Endothelial cell of umbilical vein (primary cell): Measurements from ENCODE around the gene FGF12. TPM values are rescaled to one million over a fixed set of nuclear protein-coding genes. Genes with fewer than 3 reads are reported as not detected.

Source experiments
- BruUV-seq: library from RNA; stranded (reverse); fragments of 400-500 nt; replicated peaks from 2 replicates; lab custom pipeline; 2021; lab: Mats Ljungman, UMichigan
- CTCF ChIA-PET: fragments of 300-600, 350-600 bp; sonication (Branson Sonifier 250); formaldehyde crosslinking; loops from one replicate; lab custom pipeline; 2021; ENCODE audit warnings: antibody characterized with exemption, inconsistent platforms; lab: Charles Lee
- POLR2A ChIA-PET: fragments of 300-600, 350-600 bp; sonication (Branson Sonifier 250); formaldehyde crosslinking; loops from one replicate; lab custom pipeline; 2021; ENCODE audit warnings: antibody characterized with exemption, inconsistent platforms; lab: Charles Lee
- DNase-seq: peaks from one replicate; pipeline ENCODE4 v3.0.0-alpha.2; 2011; ENCODE audit warnings: low read depth, low spot score
- FAIRE-seq: peaks from 2 replicates; lab custom pipeline; 2011; peaks lifted over from hg19 to GRCh38; lab: Jason Lieb, UNC
- H2AFZ ChIP-seq: 2 replicates; pipeline ENCODE4 v1.6.0; 2012; ENCODE audit warnings: low read depth, low read length, control low read depth, inconsistent platforms
- H3K27ac ChIP-seq: 2 replicates; pipeline ENCODE4 v1.5.1; 2011; ENCODE audit warnings: low read depth, mild to moderate bottlenecking, control low read depth, low read length, moderate library complexity; ENCODE audit not compliant: insufficient read depth
- H3K27me3 ChIP-seq, 2 experiments: 2 replicates each; pipeline versions ENCODE4 v1.6.0 to v1.6.1; 2011; ENCODE audit warnings: low read length in 2 of 2, mixed read lengths in 1 of 2; ENCODE audit not compliant: control insufficient read depth in 2 of 2, insufficient read depth in 2 of 2
- H3K36me3 ChIP-seq, 2 experiments: 2 replicates in 1 of 2; 3 replicates in 1 of 2; pipeline ENCODE4 v1.5.1; 2011; ENCODE audit warnings: low read length in 2 of 2, mild to moderate bottlenecking in 1 of 2, moderate library complexity in 1 of 2; ENCODE audit not compliant: control insufficient read depth in 2 of 2, insufficient read depth in 2 of 2; ENCODE audit errors: extremely low read depth in 1 of 2
- H3K4me1 ChIP-seq: 3 replicates; pipeline ENCODE4 v1.5.1; 2011; ENCODE audit warnings: mild to moderate bottlenecking, low read length; ENCODE audit not compliant: control insufficient read depth, insufficient read depth; ENCODE audit errors: extremely low read depth
- H3K4me2 ChIP-seq: 2 replicates; pipeline ENCODE4 v1.6.1; 2011; ENCODE audit warnings: low read length, control low read depth, mixed read lengths; ENCODE audit not compliant: insufficient read depth
- H3K4me3 ChIP-seq, 3 experiments: fragments of 200-600 bp in 1 of 3; sonication (generic), shearing (Covaris generic) in 1 of 3; replicated peaks in 1 of 3; 2 replicates each; pipeline ENCODE4 v1.5.1; 2011 to 2016; ENCODE audit warnings: control low read depth in 3 of 3, low read length in 3 of 3, mild to moderate bottlenecking in 2 of 3, inconsistent platforms in 1 of 3, low read depth in 1 of 3, moderate library complexity in 1 of 3; ENCODE audit not compliant: insufficient read depth in 1 of 3
- H3K79me2 ChIP-seq: 2 replicates; pipeline ENCODE4 v1.6.0; 2012; ENCODE audit warnings: low read length, inconsistent platforms; ENCODE audit not compliant: control insufficient read depth, insufficient read depth
- H3K9ac ChIP-seq: replicated peaks from 2 replicates; pipeline ENCODE3; 2011; ENCODE audit warnings: low read length, control low read depth; ENCODE audit not compliant: insufficient read depth; ENCODE audit errors: extremely low read depth
- H3K9me1 ChIP-seq: replicated peaks from 3 replicates; pipeline ENCODE4 v1.6.0; 2011; ENCODE audit warnings: mild to moderate bottlenecking, low read length; ENCODE audit not compliant: control insufficient read depth, insufficient read depth; ENCODE audit errors: extremely low read depth
- H3K9me3 ChIP-seq: replicated peaks from 2 replicates; pipeline ENCODE4 v1.5.1; 2012; ENCODE audit warnings: low read length, inconsistent platforms; ENCODE audit not compliant: control insufficient read depth, insufficient read depth
- H4K20me1 ChIP-seq: replicated peaks from 2 replicates; pipeline ENCODE3; 2011; ENCODE audit warnings: mild to moderate bottlenecking, low read length; ENCODE audit not compliant: control insufficient read depth, insufficient read depth; ENCODE audit errors: extremely low read depth
- MYC ChIP-seq: IDR thresholded peaks from one replicate; pipeline ENCODE4 v1.6.1; 2011; ENCODE audit warnings: mild to moderate bottlenecking, low read depth, low read length
- dilution Hi-C: fragments of 300-500 bp; cut with MboI; formaldehyde crosslinking; loops from one replicate; pipeline ENCODE4 v1.15.0; 2019; ENCODE audit warnings: low sequenced_read_pairs; ENCODE audit not compliant: extremely low pct_ligation_motif_present
- intact Hi-C: fragments of 100-400 bp; cut with micrococcal nuclease; formaldehyde crosslinking; loops from one replicate; pipeline ENCODE4 v1.10.0; 2022
- polyA plus RNA-seq, 4 experiments: library from polyadenylated mRNA; depleted of rRNA in 3 of 4; stranded (reverse) in 3 of 4; unstranded in 1 of 4; fragments of >200 nt; gene quantifications; 2 replicates each; pipeline versions ENCODE4 v1.2.1 to v1.2.3, GENCODE V29; 2011 to 2012; ENCODE audit warnings: missing spikeins in 1 of 4
- total RNA-seq: library from RNA; stranded (reverse); gene quantifications from 2 replicates; pipeline ENCODE4 v1.2.3, GENCODE V29; 2021
- TF ChIP-seq, protein P1 (sequence below), 2 donors: IDR thresholded peaks; 1 replicate in 1 of 2; 2 replicates in 1 of 2; pipeline ENCODE4 v1.5.1; 2011; ENCODE audit warnings: low read length in 2 of 2, mild to moderate bottlenecking in 2 of 2, moderate library complexity in 2 of 2, control low read depth in 1 of 2, inconsistent platforms in 1 of 2, low read depth in 1 of 2; ENCODE audit not compliant: insufficient read depth in 1 of 2; ENCODE audit errors: extremely low read depth in 1 of 2

The FGF12 gene
- total and polyA plus RNA-seq, 2 donors (not counting 3 experiments of a cell fraction or from before 2014, with no cell fraction given), result 0.72 to 2.5 TPM

DNA sequence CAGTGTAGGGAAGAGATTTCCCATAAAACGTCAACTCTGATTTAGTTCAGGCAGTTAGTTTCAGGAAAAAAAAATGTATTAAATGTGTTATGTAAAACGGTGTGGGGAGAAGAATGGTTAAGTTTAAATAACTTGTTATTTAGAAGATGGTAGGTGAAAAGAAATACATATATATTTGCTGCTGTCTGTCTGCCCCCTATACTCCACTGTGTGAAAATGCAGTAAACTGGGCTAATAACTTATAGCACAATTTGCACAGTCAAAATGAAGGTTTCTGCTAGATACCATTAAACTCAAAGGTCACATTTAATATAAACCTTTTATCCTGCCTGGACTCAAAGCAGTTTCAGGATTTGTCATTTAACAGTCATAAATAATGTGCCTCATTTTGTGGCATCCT, 515.0 kb downstream of the FGF12 start:
- dilution Hi-C loops (no loop called here), intact Hi-C loops (no loop called here)
- H3K9me1 ChIP-seq, result no peaks in the 10 kb centered on the region
- H4K20me1 ChIP-seq, result no peaks in the 10 kb centered on the region
- ChIA-PET CTCF (interaction anchor here (1.0 to 2.0 kb wide), 5 partner anchors 10 to 232 kb away, joined by 3 to 10 read pairs (median 4); no protein-coding TSS in a partner anchor), POLR2A (no interaction called here)
- no peak overlapping the region for H3K9ac ChIP-seq
- no peaks in the 10 kb centered on the region for H3K36me3 ChIP-seq
- H3K27me3 ChIP-seq, result peaks cover 0 to 1% of the 10 kb centered on the region in 2 experiments
- no peak overlapping the region for H3K4me3 ChIP-seq
- no TSS peak for BruUV-seq
- H2AFZ ChIP-seq, result no peak overlapping the region
- H3K9me3 ChIP-seq, result no peaks in the 10 kb centered on the region
- TF ChIP-seq, protein P1, sequence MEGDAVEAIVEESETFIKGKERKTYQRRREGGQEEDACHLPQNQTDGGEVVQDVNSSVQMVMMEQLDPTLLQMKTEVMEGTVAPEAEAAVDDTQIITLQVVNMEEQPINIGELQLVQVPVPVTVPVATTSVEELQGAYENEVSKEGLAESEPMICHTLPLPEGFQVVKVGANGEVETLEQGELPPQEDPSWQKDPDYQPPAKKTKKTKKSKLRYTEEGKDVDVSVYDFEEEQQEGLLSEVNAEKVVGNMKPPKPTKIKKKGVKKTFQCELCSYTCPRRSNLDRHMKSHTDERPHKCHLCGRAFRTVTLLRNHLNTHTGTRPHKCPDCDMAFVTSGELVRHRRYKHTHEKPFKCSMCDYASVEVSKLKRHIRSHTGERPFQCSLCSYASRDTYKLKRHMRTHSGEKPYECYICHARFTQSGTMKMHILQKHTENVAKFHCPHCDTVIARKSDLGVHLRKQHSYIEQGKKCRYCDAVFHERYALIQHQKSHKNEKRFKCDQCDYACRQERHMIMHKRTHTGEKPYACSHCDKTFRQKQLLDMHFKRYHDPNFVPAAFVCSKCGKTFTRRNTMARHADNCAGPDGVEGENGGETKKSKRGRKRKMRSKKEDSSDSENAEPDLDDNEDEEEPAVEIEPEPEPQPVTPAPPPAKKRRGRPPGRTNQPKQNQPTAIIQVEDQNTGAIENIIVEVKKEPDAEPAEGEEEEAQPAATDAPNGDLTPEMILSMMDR (IDR thresholded peaks at IDR 0.05; ENCODE audit: extremely low read depth in 1 of 2, insufficient read depth in 1 of 2, low read depth in 1 of 2, low read length in 2 of 2), result peak in 1 of 2 donors; percentile 13
- no peak for TF ChIP-seq MYC
- H3K79me2 ChIP-seq, result no peaks in the 10 kb centered on the region
- H3K4me2 ChIP-seq, result no peak overlapping the region
- DNase-seq (no peak), FAIRE-seq (no peak)
- no peaks in the 10 kb centered on the region for H3K4me1 ChIP-seq
- no peak overlapping the region for H3K27ac ChIP-seq

DNA sequence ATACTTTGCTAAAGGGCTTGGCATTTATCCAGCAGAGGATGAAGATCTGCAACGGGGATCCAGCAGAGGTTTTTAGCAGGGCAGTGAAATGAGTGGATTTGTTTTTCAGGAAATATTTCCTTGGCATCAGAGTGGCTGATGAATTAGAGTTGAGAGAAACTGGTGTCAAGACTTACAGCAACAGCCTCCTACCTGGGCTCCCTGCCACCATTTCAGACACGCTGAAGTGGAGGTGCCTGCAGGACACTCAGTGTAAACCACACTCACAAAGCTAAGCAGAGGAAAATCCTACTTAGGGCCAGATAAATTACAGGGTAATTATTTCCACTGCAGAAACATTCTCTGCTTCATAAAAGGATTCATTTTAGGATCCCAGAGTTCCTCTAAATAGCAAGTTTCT, 519.7 kb downstream of the FGF12 start:
- ChIA-PET CTCF (no interaction called here), POLR2A (no interaction called here)
- no peak overlapping the region for H3K4me2 ChIP-seq
- no peaks in the 10 kb centered on the region for H3K36me3 ChIP-seq
- no peaks in the 10 kb centered on the region for H4K20me1 ChIP-seq
- H3K9ac ChIP-seq, result no peak overlapping the region
- no peak for TF ChIP-seq MYC
- TF ChIP-seq, protein P1 (IDR thresholded peaks at IDR 0.05; ENCODE audit: extremely low read depth in 1 of 2, insufficient read depth in 1 of 2, low read depth in 1 of 2, low read length in 2 of 2), result no peak
- H3K9me3 ChIP-seq, result no peaks in the 10 kb centered on the region
- BruUV-seq, result no TSS peak
- H3K9me1 ChIP-seq, result no peaks in the 10 kb centered on the region
- no peaks in the 10 kb centered on the region for H3K4me1 ChIP-seq
- DNase-seq, result no peak
- no peak for FAIRE-seq
- H3K79me2 ChIP-seq, result no peaks in the 10 kb centered on the region
- intact Hi-C loops, result no loop called here
- dilution Hi-C loops, result no loop called here
- no peak overlapping the region for H3K4me3 ChIP-seq
- no peak overlapping the region for H2AFZ ChIP-seq
- H3K27ac ChIP-seq, result no peak overlapping the region
- no peaks in the 10 kb centered on the region for H3K27me3 ChIP-seq
